Measurements from ENCODE around the gene ADGRG6.

ADGRG6 gene

GRCh38 chr6:142481466-142481865 is 179.7 kb downstream of the ADGRG6 start:
- in situ Hi-C loops (cut with HindIII; ENCODE audit: low pct_ligation_motif_present, low pct_unique_long_range_greater_than_20kb, low sequenced_read_pairs), result no loop called here
- DNase-seq, result no peak

- DNase-seq, result no peak
- in situ Hi-C loops (cut with HindIII; ENCODE audit: low pct_ligation_motif_present, low pct_unique_long_range_greater_than_20kb, low sequenced_read_pairs), result no loop called here
These were observed 180.4 kb downstream of the ADGRG6 start for GRCh38 chr6:142482249-142482648.

- in situ Hi-C loops (cut with HindIII; ENCODE audit: low pct_ligation_motif_present, low pct_unique_long_range_greater_than_20kb, low sequenced_read_pairs), result no loop called here
- DNase-seq, result no peak
These were observed 181.2 kb downstream of the ADGRG6 start for GRCh38 chr6:142482974-142483373.

- DNase-seq, result no peak
- in situ Hi-C loops (cut with HindIII; ENCODE audit: low pct_ligation_motif_present, low pct_unique_long_range_greater_than_20kb, low sequenced_read_pairs), result no loop called here
These were observed 183.4 kb downstream of the ADGRG6 start for GRCh38 chr6:142485256-142485655.

- in situ Hi-C loops (cut with HindIII; ENCODE audit: low pct_ligation_motif_present, low pct_unique_long_range_greater_than_20kb, low sequenced_read_pairs), result no loop called here
- no peak for DNase-seq
These were observed 188.2 kb downstream of the ADGRG6 start for GRCh38 chr6:142489722-142490610.

All from ACHN (cell line).